DMS53 treated with DMSO at 0.1 percent for 48 hours (cell line): Measurements from ENCODE around the gene TMEM95.

Experiments used
- DNase-seq: peaks from one replicate; lab custom pipeline; 2025; ENCODE audit not compliant: unreplicated experiment; lab: John Stamatoyannopoulos, UW

The TMEM95 gene

GRCh38 chr17:7403977-7404736, 49.2 kb downstream of the TMEM95 start, which contains the start of gene TMEM256:
Gene TMEM256, minus strand, starts transcription at chr17:7404097. Its CDS starts 13 bp downstream, at chr17:7404084.
- DNase-seq, result peak; percentile 100

DNA sequence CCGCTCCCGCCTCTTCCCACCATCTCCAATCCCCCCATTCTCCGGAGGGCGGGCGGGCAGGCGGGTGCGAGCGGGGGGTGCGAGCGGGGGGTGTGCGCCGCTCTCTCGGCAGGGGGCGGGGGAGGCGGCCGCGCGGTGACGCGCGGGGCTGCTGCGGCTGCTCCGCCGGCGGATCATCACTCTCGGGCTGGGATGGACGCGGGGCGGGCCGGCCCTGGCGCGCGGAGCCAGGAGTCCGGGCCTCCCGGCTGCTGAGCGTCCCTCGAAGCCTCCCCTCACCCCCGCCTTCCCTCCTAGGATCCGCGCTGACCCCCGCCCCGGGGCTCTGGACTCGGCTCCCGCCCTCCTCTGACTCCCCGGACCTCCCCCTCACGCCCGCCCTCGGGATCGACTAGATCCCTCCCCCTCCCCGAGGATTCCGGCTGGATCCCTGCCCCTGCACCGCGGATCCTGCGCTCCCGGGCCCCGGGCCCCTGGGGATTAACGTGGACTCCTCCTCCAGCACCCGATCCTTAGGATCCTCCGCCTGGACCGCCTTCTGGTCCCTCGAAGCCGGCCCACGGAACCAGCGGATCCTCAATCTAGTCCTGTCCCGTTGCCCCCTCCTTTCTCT, 49.9 kb downstream of the TMEM95 start:
- peak; percentile 36 for DNase-seq

DNA sequence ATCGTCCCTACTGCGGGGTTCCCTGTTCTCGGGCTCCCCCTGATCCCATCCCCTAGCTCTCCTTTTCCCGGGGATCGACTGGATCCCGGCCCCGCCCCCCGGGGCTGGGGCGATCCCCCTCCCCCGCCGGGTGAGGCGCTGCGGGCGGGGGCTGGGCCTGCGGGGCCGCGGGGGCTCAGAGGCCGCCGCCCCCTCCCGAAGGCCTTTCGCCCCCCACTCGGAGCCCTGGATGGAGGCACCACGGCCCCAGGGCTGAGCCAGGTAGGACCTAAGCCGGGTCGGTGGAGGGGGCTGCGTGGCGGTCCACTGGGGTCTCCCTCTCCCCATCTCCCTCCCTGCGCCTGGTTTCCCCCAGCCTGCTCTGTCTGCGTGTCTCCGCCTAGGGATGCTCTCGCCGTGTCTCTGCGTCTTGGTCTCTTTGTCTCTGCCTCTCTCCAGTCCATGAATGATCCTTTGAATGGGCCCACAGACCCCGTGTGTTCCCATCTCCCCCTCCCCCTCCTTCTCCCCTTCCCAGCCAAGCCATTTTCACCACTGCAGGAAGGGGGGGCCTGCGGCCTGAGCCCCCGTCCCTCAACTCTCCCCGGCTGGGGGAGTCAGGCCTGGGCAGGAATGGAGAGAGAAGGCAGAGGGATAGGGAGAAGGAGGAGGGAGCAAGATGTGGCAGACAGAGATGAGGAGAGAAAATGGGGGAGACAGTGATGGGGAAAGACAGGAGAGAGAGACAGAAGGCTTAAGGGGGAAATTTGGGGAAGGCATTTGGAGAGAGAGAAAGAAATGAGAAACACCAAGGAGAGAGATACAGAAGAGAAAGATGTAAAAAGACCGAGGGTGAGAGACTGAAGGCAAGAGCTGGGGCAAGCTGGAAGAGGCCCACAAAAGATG, 50.6 kb downstream of the TMEM95 start:
- DNase-seq, result no peak

GRCh38 chr17:7406235-7406825, 51.4 kb downstream of the TMEM95 start:
- DNase-seq, result no peak
